ENCODE measurements around the gene SPG7. TPM values are rescaled to one million over a fixed set of nuclear protein-coding genes. Genes with fewer than 3 reads are reported as not detected.

The SPG7 gene
- total RNA-seq, 2 donors from 2014 or later: 85.6 to 105 TPM

DNA sequence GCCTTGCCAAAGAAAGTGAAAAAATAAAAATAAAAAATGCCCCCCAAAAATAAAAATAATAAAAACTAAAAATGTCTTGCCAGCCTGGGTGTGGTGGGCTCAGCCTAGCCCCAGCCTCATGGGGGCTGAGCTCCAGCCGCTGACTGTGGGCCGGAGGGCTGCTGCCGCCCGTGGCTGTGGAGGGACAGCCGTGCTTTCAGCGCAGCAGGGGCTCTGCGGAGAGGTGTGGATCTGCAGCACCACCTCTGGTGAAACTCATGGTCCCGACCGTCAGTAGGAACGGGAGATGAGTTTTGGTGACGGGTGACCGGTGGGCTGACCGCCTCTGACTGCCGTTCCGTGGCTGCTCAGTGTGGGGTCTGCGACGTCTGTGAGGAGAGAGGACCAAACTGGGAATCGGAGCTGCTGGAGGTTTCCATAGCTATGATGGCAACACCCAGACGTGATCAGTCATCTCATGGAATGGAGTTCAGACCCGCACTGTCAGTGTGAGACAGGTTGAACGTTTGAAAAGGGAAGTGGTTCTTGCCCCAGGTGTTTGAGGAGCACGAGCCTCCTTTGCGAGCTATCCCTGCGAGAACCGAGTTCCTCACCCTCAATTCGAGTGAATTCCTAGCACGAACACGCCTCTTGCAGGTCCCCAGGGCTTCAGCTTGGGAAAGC is 40.3 kb downstream of the SPG7 start:
- Histone ChIP-seq H3K4me1 (no peaks in the 10 kb centered on the region), H3K9ac (ENCODE audit: low read depth in 2 of 2, low read length in 2 of 2) (no peak overlapping the region), H3K36me3 (peaks cover 11% of the 10 kb centered on the region), H3K27ac (no peak overlapping the region), H3K4me3 (no peak overlapping the region), H3K27me3 (no peaks in the 10 kb centered on the region), H3K9me3 (no peaks in the 10 kb centered on the region)
- TF ChIP-seq, protein P1, sequence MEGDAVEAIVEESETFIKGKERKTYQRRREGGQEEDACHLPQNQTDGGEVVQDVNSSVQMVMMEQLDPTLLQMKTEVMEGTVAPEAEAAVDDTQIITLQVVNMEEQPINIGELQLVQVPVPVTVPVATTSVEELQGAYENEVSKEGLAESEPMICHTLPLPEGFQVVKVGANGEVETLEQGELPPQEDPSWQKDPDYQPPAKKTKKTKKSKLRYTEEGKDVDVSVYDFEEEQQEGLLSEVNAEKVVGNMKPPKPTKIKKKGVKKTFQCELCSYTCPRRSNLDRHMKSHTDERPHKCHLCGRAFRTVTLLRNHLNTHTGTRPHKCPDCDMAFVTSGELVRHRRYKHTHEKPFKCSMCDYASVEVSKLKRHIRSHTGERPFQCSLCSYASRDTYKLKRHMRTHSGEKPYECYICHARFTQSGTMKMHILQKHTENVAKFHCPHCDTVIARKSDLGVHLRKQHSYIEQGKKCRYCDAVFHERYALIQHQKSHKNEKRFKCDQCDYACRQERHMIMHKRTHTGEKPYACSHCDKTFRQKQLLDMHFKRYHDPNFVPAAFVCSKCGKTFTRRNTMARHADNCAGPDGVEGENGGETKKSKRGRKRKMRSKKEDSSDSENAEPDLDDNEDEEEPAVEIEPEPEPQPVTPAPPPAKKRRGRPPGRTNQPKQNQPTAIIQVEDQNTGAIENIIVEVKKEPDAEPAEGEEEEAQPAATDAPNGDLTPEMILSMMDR (IDR thresholded peaks at IDR 0.05): no peak
- DNase-seq: no peak
- intact Hi-C loops (cut with DNase I): no loop called here

DNA sequence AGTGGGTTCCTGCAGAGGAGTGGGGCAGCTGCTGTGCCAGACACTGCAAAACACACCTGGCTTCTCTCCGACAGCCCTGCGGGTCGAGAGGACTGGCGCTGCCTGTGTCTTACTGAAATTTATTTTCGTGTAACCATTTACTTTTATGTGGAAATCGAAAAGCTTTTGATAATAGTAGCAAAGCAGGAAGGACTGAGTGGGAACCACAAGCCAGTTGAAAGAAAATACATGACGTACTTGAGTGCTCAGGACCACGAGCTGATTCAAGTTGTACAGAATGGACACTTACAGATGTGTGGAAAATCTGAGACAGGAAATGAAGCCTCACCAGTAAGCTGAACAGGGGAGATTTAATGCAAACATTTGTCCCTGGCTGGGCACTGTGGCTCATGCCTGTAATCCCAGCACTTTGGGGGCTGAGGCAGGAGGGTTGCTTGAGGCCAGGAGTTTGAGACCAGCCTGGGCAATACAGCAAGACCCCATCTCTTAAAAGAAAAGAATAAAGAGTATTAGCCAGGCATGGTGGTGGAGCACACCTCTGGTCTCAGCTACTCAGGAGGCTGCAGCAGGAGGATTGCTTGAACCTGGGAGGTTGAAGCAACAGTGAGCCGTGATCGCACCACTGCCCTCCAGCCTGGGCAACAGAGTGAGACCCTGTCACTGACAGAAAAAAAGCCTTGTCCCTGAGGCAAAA is 41.0 kb downstream of the SPG7 start:
- Histone ChIP-seq H3K4me1 (no peaks in the 10 kb centered on the region), H3K9me3 (no peaks in the 10 kb centered on the region), H3K27me3 (no peaks in the 10 kb centered on the region), H3K27ac (no peak overlapping the region), H3K4me3 (no peak overlapping the region), H3K36me3 (peaks cover 16% of the 10 kb centered on the region), H3K9ac (ENCODE audit: low read depth in 2 of 2, low read length in 2 of 2) (no peak overlapping the region)
- intact Hi-C loops (cut with DNase I): no loop called here
- no peak for DNase-seq
- TF ChIP-seq, protein P1 (IDR thresholded peaks at IDR 0.05): no peak

DNA sequence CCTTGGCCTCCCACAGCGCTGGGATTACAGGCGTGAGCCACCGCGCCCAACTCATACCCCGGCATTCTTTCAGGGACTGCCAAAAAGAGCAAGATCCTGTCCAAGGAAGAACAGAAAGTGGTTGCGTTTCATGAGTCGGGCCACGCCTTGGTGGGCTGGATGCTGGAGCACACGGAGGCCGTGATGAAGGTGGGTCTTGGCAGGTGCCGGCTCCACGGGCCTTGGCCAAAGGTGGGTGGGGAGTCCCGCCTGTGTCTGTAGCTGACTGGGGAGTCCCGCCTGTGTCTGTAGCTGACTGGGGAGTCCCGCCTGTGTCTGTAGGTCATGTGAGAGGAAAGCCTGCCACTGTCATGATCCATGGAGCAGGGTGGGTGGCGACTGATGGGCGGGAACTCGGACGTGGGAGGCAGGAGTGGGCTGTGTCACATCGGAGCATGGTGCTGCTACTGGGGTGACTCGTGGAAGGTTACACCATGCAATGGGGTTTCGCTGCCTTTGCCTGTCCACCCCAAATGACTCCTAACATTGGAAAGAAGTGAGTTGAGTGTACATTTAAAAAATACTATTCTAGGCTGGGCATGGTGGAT is 42.3 kb downstream of the SPG7 start:
- intact Hi-C loops (cut with DNase I): loop anchor here (10.0 kb wide), 1 partner anchor 216 kb away; no protein-coding TSS in a partner anchor
- TF ChIP-seq, protein P1 (IDR thresholded peaks at IDR 0.05): no peak
- H3K36me3 ChIP-seq: peaks cover 16% of the 10 kb centered on the region

DNA sequence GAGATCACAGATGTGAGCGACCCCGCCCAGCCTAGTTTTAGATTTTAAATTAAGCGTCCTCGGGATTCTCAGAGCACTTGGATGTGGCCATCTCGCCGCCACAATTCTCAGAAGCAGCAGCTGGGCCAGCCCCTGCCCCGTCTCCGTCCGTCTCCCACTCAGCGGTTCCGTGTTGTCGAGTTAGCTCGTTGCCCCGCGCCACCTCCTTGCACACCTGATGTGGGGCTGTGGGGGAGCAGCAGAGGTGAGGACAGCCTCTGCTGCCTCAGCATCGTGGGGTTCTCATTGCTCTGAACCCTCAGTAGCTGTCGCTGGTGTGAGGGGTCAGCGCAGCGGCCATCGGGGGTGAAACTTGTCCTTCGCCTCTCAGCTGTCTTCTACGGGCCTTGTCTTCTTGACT is 44.1 kb downstream of the SPG7 start:
- H3K4me1 ChIP-seq: no peaks in the 10 kb centered on the region
- no peak overlapping the region for H3K4me3 ChIP-seq
- TF ChIP-seq, protein P1 (IDR thresholded peaks at IDR 0.05): no peak
- no peaks in the 10 kb centered on the region for H3K9me3 ChIP-seq
- peaks cover 16% of the 10 kb centered on the region for H3K36me3 ChIP-seq
- no peak overlapping the region for H3K27ac ChIP-seq
- no peaks in the 10 kb centered on the region for H3K27me3 ChIP-seq
- H3K9ac ChIP-seq (ENCODE audit: low read depth in 2 of 2, low read length in 2 of 2): no peak overlapping the region
- DNase-seq: no peak
- intact Hi-C loops (cut with DNase I): loop anchor here (10.0 kb wide), 1 partner anchor 218 kb away; no protein-coding TSS in a partner anchor

More for the DNA sequence above, 42.3 kb downstream of the SPG7 start:
- no peak for DNase-seq
- Histone ChIP-seq H3K27ac (no peak overlapping the region), H3K9me3 (no peaks in the 10 kb centered on the region), H3K27me3 (no peaks in the 10 kb centered on the region), H3K9ac (ENCODE audit: low read depth in 2 of 2, low read length in 2 of 2) (no peak overlapping the region), H3K4me3 (no peak overlapping the region), H3K4me1 (no peaks in the 10 kb centered on the region)

DNA sequence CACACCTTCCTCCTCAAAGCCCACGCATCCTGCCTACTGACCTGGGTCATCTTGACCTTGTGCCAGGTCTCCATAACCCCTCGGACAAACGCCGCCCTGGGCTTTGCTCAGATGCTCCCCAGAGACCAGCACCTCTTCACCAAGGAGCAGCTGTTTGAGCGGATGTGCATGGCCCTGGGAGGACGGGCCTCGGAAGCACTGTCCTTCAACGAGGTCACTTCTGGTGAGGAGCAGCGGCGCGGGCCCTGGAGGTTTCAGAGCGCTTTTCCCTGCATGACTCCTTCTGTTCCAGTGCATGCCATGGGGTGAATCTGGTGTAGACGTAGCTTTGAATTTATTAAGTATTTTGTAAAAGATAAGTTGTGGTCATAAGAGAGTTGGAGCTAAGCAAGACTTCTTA is 44.7 kb downstream of the SPG7 start:
- no peak overlapping the region for H3K4me3 ChIP-seq
- H3K9me3 ChIP-seq: no peaks in the 10 kb centered on the region
- no peaks in the 10 kb centered on the region for H3K4me1 ChIP-seq
- no peak for DNase-seq
- TF ChIP-seq, protein P1 (IDR thresholded peaks at IDR 0.05): no peak
- peaks cover 16% of the 10 kb centered on the region for H3K36me3 ChIP-seq
- H3K27me3 ChIP-seq: no peaks in the 10 kb centered on the region
- no peak overlapping the region for H3K9ac ChIP-seq (ENCODE audit: low read depth in 2 of 2, low read length in 2 of 2)
- intact Hi-C loops (cut with DNase I): loop anchor here (10.0 kb wide), 1 partner anchor 218 kb away; no protein-coding TSS in a partner anchor
- no peak overlapping the region for H3K27ac ChIP-seq

Data from colonic mucosa (tissue), 4 donors.